D341Med (cell line): ENCODE data around the gene PMEPA1.

Source experiments
- DNase-seq: peaks from one replicate; pipeline ENCODE4 v3.0.0; 2012; ENCODE audit warnings: low spot score

The PMEPA1 gene

DNA sequence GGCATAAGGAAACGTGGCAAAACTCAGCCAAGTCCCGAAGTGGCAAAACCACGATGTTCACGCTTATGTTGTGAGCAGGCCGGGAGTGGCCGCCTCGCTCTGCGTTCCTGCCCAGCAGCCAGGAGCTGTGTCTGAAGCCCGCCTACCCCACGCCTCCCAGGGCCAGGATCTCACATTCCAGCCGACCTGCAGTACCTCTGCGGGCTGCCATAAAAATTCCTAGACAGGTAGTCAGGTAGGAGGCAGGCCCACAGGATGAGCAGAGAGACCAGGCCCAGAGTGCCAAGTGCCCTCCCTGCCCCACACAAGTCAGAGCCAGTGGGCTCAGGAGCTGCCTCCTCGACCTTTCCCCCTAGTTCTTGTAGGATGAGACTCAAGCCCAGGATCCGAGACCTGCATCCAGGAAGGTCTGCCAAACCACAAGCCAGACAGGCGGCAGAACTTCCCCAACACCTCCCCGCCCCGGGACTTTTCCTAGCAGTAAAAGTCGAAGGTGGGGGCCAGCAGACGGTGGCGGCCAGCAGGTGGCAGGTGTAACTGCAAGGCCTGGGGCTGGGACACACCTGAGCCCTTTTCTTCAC is 16.7 kb downstream of the PMEPA1 start:
- no peak for DNase-seq

DNA sequence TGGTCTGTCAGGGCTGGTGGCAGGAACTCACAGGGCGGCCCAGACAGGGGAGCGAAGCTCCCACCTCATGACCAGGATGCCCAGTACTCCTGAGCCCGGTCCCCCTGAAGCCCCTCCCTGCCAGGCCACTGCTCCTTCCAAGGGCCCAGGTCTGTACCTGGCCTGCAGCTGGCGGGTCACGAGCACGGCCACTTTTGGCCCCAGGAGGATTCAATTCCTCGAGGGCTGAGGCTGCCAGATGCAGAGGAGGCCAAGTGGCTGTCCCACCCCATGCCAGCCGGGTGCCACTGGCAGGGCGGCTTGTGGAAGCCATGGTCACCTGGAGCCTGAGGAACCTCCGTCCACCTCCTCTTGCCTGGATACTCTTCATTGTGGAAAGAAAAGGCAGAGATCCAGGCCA is 17.4 kb downstream of the PMEPA1 start:
- no peak for DNase-seq

DNA sequence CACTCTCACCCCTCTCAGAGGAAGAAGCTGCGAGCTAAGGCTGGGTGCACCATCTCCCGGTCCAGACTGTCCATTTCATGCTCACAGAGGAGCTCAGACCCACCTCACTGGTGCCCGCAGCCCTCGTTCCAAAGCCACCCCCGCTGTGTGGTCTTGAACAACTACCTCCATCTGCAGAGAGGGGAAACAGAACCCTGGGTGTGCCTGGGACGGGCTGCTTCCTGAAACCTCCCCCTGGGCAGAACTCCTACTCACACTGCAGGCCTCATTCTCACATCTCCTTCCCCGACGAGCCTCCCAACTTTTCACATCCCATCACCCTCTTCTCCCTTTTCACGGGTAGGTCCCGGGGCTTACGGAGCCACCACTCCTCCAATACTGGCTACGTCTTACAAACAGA is 18.1 kb downstream of the PMEPA1 start:
- no peak for DNase-seq

DNA sequence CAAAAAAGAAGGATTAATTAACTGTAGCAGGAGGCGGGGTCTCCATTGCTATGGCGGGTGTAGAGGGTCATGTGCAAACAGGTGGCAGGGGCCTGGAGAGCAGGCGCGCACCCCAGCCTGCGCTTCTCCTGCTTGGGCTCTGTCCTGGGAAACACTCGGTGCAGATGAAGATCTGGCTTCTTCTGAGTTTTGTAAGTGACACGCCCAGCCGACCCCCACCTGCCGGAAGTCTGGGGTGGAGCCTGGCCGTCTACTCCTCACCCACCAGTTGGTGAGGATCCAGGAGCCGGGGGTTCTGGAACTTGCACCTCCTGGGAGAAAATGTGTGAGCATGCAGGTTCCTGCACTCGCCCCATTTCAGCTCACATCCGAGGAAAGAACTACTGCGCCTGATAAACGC is 19.3 kb downstream of the PMEPA1 start:
- no peak for DNase-seq

DNA sequence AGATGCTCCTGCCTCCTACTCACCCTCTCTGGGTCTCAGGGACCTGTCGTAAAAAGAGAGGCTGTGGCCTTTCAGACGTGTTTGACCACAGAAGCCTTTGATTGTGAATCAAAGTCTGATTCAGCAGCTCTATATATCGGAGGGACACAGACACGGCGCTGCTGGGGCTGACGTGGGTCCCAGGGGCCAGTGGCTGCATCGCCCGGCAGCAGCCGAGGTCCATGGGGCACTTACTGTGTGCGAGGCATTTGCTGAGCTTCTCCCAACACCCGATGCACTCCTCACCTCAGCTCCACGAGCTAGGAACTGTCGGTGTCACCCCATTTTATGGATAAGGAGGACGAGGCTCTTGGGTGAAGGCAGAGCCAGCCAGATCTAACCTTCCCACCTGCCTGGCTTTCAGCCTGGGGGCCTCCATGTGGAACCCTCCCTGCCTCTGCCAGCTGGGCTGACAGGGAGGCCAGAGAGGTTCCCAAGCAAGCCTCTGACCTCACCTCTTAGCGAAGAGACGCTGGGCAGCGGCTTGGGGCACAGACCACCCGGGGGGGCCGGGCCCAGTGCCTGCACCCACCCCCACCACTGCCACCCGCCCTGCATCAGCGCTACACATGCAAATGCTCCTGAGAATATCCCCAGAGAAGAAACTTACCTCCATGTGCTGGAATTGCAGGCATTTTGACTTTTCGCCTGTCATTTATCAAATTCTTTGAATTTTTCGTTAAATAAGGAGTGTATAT is 19.9 kb downstream of the PMEPA1 start:
- no peak for DNase-seq

DNA sequence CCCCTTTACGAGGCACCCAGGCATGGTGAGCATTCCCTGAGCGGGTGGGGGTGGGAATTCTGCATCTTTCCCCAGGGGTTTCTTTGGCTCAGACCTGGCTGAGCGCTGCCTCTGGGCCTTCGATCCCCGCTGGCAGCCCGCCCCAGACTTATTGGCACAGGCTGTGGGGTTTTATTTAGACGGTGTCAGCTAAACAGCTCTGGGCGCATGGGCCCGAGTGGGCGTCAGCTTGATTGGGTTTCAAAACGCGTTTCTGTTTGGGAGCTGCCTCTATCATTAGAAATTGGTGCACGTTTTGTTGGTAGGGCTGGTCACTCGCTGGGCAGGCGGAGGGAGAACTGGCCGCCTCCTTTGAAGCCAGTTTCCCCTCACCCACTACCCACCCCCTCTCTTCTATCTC is 21.0 kb downstream of the PMEPA1 start:
- DNase-seq, result peak; percentile 63

DNA sequence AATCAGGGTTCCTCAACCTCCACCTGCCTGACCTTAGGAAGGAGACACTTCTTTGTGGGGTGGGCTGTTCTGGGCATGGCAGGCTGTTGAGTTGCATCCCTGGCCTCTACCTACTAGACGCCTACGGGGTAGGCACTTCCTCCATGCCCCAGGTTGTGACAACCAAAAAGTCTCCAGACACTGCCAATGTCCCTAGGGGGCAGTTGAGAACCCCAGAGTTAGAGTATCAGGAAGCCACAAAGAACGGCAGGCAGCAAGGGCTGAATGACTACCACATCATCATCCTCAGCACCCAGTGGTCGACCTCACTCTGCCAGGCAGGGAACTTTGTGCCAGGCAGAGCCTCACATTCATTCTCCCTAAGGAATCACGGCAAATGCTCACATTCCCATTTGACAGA is 21.5 kb downstream of the PMEPA1 start:
- DNase-seq, result no peak

DNA sequence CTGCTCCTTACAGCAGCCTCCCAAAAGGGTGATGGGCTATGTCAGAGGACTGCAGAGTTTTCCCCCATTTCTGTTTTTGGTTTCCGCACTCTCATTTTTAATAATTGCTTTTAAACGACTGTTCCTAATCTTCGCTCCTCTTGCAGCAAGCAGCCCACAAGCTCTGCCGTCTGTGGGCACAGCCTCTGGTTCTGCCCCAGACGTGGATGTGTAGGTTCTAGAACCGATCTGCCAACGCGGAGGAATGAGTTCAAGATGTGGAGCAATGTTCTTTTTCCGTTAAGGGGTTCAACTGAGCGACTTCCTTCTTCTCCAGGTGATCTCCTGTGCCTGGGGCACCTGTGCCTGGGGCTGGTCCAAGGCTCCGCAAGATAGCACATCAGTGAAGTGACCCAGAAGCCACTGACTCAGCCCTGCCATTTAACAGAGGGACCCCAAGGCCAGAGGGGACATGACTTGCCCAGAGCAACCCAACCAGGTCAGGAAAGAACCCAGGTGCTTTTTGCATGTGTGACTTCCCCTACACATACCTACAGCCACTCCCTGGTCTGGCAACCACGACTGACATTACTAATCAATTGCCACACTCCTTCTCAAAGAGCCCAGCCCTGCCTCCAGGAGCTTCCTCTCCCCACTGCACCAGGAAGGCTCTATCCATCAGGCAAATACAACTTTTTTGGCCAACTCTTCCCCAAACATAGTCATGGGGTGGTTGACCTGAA is 22.7 kb downstream of the PMEPA1 start:
- no peak for DNase-seq

DNA sequence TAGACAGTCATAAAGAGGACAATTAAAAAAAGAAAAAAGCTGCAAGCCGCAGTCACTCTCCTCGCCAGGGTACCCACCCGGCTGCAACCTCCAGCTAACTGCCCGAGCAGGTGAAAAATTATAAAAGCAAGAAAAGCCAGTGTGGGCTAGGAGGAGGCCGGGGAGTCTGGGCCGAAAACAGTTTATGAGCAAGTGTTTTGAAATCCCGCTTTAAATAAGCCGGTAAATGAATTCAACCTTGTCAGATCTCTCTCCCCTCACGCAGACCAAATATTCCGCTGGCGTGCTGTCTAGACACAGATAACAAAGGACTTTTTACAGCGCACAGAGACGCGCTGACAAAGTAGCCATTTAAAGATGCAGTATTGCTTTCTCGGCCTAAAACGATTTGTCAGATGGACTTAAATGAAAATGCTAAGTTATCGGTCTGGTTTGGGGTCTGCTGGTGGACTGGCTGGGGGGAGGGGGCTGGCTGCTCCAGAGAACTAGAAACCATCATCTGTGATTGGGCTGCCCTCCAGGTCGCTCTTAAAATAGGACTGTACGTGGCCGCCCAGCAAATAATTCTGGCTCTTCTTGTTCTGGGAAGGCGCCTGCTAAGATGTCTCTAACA is 24.6 kb downstream of the PMEPA1 start:
- DNase-seq, result no peak

DNA sequence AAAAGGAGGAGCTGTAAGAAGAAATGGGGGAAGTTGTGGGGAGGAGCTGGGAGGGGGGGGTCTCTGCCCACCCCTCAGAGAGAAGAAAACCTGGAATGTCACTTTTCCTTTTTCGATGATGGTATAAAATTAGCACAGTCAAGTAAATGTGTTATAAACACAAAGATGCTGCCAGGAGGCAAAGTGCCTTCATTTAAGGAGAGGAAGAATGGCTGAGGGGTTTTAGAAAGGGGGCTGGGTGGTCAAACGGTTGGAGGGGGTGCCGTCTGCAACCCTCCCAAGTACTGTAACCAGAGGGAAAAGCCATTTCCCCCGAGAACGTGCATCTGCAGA is 25.0 kb downstream of the PMEPA1 start:
- DNase-seq, result no peak

DNA sequence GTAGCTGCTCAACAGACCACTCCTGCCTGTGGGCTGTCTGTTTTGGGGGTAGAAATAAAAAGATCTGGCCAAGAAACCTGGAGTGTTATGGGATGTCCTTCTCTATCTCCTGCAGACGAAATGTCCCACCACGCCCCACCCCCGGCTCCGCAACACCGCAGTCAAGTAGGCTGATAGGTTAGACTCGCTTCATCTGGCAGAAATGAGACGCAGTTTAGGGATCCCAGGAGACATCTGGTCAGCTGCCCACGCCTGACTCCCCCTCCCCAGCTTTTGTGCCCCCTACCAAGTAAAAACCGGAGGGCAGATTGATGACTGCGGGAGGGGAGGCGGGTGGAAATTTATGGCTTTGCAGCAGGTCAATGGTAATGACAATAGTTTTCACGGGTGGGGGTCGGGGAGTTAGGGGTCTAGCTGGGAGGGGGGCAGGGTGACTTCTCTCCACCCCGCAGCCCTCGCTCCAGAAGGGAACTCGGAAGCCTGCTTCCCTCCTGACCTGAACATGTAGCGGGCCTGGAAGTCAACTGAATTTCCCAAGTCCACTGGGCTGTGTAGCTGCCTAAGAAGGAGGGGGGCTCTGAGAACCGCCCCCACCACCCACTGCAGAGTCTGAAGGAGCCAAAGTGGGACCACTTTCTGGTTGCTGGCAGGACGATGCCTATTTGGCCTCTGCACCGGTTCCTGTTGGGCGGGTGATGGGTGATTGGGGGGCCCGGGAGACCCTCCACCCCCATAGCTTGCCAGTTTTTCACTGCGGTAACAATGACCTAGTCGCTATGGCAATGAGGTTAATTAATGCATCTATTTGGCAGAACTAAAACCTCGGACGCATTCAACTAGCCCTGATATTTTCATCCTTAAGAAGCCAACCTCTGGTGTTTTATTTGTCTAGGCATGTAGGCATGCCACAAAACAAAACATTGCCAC is 25.7 kb downstream of the PMEPA1 start:
- no peak for DNase-seq

DNA sequence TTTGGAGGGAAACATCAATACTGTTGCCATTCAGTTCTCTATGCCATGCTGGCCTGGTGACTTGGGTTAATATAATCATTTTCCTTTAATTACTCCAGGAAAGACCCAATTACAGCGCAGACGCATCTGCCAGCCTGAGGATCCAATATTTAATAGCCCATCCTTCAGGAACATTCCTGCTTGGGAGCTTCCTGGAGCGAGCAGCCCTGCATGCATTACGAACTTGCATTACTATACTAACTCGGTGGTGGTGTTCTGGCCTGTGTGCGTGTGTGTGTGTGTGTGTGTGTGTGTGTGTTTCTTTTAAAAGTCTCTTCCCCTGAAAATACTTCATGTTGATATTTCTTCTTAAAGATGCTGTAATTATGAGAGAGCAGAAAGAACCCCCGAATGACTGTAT is 26.5 kb downstream of the PMEPA1 start:
- DNase-seq, result no peak

DNA sequence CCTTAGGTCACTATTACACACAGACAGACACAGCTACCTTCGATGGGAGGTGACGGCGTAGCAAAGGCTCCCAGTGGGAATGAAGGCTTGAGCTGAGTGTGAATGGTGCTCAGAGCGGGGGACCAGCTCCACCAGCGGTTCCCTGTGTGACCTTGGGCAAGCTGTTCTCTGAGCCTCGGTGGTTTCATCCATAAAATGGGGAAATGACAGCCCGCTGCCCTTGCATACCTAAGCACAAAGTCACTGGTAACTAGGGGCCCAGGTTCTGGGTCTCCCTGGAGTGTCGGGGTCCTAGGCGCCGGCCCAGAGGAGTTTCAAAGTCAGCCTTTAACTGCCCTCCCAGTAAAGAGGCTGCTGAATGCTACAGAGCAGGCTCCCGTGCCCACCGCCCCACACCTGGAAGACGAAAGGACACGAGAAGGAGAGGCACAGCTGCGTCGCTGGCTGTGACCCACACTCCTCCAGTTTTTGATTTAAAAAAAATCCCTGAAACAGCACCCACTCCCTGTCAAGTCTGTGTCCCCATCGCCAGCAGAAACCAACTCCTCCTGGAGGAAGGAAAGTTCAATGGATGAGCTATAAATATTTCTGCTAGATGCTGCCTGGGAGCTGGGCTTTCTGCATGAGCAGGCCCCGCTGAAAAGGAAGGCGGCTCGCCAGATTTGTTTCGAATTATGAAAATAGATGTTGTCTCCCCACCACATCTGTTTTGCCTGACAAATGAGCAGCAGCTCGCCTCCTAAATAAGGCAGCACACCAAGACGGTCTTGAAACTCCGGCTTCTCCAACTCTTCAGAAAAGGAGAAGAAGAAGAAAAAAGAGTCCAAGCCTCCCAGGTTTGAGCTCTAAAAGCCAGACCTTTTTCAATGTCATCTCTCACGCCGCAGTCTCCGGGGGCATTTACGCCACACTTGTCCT is 27.4 kb downstream of the PMEPA1 start:
- DNase-seq, result no peak

DNA sequence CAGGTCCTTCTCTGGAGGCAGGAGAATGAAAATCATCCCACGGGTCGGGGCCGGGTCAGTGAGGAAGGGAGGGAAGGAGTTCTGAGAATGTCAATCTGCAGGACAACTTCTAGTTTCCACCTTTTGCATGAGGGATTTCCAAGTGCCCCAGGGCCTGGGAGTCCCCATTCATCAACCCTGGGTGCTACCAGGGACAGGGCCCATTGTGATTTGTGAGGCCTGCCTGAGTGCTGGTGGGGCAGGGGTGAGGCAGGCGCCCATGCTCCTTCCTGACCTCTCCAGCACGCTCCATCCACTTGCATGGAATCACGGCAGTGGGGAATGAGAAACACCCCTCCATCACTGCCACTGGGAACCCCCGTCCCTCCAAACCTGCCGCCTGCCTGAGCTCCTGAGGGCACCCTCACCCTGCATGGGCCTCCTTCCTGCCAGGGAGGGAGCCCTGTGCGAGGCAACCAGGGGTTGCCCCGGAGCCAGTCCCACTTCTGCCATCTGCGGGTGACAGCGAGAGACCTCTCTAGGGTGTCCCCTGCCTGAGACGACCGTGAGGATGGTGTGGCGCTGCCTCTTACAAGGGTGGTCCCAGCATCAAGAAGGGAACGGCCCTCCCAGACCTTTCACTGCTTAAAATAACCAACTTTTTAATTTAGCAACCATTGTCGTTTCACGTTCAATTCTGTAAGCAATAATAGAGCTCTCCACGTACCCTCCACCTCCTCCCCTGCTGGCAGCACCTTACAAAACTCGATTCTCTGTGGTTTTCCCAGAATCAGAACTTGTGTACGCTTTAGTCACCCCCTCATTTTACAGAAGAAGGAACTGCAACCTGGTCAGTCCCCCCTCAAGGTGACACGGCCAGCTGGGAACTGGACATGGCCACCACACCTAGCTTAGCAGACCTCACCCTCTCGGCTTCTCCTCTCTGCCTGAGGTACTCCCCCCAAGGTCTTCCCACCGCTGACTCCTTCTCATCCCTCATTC is 28.6 kb downstream of the PMEPA1 start:
- DNase-seq, result no peak

DNA sequence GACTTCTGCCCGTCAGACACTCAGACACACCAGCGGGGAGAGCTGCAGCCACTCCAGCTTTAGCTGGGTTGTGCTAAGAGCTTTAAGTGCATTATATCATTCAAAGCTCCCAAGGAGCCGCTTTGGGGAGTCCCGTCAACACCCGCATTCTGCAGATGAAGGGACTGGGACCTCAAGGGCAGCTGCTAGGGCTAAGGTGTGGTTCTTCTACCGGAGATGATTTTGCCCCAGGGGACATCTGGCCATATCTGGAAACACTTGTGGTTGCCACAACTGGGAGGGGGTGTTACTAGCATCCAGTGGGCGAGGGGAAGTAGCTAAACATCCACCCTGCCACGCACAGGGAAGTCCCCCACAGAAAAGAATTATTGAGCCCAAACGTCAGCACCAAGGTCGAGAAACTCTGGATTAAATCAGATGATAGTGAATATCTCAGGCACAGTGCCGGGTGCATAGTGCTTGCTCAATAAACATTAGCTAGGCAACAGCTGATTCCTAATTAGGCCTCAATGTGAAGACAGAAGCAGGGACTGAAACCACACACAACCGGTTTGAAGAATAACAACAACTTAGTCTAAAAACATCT is 29.6 kb downstream of the PMEPA1 start:
- no peak for DNase-seq

DNA sequence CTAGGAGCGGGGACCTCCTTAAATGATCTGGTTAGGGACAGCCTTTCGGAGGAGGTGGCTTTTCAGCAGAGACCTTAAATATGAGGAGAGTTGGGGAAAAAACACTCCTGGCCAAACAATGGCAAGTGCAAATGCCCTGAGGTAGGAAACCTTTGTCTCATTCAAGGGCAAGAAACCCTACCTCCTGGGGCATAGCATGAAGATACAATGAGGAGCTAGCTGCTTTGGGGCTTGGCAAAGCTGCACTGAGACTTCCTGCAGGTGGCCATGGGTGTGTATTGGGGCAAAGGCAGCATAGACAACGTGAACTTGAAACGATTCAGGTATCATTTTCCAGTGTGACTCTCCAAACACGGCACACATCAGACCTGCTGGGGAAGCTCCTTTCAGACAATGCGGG is 30.7 kb downstream of the PMEPA1 start:
- no peak for DNase-seq

DNA sequence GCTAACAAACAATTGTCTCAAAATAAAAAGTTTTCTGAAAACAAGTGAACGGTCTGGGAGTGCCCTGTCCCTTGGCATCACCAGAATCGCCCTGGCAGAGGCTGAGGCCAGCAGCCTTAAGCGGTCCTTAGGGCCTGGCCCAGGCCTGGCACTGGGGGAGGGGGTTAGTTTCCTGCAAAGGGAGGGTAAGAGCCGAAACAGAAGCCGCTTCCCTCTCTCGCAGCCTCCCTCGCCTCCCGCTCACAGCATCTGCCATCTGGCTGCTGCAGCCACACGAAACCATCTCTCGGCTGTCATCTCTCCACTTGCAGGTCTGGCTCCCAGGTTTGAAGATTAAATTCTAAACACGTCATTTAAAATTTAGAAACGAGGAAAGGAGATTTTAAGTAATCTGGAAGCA is 31.5 kb downstream of the PMEPA1 start:
- DNase-seq, result peak; percentile 74

DNA sequence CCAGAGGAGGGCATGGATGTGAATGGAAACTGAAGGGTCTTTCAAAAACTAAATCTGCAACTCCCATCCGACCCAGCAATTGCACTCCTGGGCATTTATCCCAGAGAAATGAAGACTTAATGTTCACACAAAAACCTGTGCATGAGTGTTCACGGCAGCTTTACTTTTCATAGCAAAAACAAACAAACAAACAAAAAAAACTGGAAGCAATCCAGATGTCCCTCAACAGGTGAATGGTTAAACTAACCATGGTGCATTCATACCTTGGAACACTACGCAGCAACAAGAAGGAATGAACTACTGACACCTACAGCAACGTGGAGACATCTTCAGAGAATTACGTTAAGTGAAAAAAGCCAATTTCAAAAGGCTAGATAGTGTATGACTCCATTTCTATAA is 32.2 kb downstream of the PMEPA1 start:
- DNase-seq, result no peak
